Ovary (tissue), 3 donors: ENCODE measurements around the gene CARMIL1.

Source experiments
- EP300 ChIP-seq: sonication (generic); formaldehyde crosslinking; IDR thresholded peaks from one replicate; pipeline ENCODE4 v1.6.1; 2017; ENCODE audit warnings: antibody characterized with exemption
- POLR2A ChIP-seq: fragments of 450-650 bp; IDR thresholded peaks from one replicate; pipeline ENCODE4 v1.6.1; 2017; ENCODE audit warnings: antibody characterized with exemption, mild to moderate bottlenecking, moderate library complexity
- TF ChIP-seq, protein P1 (sequence below), 3 donors: fragments of 450-650 bp in 2 of 3; fragments of 200-600 bp in 1 of 3; IDR thresholded peaks; one replicate each; pipeline versions ENCODE4 v1.5.1 to v1.8.0; 2016 to 2022; ENCODE audit warnings: antibody characterized with exemption in 3 of 3, mild to moderate bottlenecking in 1 of 3
- donor health status: DM: no; HTN: no; CAD: no.

- TF ChIP-seq, protein P1, sequence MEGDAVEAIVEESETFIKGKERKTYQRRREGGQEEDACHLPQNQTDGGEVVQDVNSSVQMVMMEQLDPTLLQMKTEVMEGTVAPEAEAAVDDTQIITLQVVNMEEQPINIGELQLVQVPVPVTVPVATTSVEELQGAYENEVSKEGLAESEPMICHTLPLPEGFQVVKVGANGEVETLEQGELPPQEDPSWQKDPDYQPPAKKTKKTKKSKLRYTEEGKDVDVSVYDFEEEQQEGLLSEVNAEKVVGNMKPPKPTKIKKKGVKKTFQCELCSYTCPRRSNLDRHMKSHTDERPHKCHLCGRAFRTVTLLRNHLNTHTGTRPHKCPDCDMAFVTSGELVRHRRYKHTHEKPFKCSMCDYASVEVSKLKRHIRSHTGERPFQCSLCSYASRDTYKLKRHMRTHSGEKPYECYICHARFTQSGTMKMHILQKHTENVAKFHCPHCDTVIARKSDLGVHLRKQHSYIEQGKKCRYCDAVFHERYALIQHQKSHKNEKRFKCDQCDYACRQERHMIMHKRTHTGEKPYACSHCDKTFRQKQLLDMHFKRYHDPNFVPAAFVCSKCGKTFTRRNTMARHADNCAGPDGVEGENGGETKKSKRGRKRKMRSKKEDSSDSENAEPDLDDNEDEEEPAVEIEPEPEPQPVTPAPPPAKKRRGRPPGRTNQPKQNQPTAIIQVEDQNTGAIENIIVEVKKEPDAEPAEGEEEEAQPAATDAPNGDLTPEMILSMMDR (IDR thresholded peaks at IDR 0.05), result no peak
- TF ChIP-seq POLR2A (no peak), EP300 (no peak)
These were observed 362.2 kb downstream of the CARMIL1 start for GRCh38 chr6:25641377-25641776.
